ENCODE data around the gene CHPF.

Gene CHPF

DNA sequence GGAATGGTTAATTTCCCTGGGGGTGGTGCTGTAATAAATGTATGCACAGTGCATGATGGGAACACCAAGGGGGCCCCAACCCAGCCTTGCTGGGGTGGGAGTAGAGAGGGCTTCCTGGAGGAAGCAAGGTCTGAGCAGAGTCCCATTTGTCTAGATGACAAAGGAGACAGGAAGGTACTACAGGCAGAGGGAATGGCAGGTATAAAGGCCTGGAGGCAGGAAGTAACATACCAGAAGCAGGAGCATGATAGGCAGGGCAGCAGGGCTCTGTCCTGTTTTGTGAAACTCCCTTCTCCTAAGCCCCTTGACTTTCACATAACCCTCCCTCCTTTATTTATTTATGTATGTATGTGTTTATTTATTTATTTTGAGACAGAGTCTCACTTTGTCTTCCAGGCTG, 41.0 kb downstream of the CHPF start:
- no peak for DNase-seq (ENCODE audit: extremely low read depth, low read depth)
- TF ChIP-seq, protein P1, sequence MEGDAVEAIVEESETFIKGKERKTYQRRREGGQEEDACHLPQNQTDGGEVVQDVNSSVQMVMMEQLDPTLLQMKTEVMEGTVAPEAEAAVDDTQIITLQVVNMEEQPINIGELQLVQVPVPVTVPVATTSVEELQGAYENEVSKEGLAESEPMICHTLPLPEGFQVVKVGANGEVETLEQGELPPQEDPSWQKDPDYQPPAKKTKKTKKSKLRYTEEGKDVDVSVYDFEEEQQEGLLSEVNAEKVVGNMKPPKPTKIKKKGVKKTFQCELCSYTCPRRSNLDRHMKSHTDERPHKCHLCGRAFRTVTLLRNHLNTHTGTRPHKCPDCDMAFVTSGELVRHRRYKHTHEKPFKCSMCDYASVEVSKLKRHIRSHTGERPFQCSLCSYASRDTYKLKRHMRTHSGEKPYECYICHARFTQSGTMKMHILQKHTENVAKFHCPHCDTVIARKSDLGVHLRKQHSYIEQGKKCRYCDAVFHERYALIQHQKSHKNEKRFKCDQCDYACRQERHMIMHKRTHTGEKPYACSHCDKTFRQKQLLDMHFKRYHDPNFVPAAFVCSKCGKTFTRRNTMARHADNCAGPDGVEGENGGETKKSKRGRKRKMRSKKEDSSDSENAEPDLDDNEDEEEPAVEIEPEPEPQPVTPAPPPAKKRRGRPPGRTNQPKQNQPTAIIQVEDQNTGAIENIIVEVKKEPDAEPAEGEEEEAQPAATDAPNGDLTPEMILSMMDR (IDR thresholded peaks at IDR 0.05; ENCODE audit: low read depth, low read length): no peak

DNA sequence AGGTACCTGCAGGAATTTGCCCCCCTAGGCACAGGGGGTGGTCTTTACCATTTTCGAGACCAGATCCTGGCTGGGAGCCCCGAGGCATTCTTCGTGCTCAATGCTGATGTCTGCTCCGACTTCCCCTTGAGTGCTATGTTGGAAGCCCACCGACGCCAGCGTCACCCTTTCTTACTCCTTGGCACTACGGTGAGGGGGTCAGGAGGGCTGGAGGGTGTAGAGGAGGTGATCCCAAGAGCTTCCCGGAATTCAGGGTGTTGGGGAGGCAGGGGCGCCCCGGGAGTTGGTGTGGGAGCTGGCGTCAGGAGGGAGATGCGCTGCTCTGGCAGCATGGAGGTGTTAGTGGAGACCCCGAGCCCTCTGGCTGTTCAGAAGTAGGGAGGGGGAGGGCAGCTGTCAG, 41.8 kb downstream of the CHPF start:
- TF ChIP-seq, protein P1 (IDR thresholded peaks at IDR 0.05; ENCODE audit: low read depth, low read length): no peak
- DNase-seq (ENCODE audit: extremely low read depth, low read depth): no peak

DNA sequence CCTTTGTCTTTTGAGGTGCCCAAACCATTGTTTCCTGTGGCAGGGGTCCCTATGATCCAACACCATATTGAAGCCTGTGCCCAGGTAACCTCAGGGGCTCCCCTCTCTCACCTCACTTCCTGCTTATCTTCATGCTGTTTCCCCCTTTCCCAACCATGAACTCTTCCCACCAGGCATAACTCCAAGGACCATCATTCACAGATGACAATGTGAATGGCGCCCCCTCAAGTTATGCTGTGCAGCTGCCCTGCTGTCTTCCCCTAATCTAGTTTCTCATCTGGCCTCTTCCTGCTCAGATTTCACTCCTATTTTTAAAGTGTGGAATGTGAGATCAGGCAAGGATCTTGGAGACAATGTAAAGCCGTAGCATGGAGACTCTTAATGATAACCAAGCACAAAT, 43.5 kb downstream of the CHPF start:
- TF ChIP-seq, protein P1 (IDR thresholded peaks at IDR 0.05; ENCODE audit: low read depth, low read length): peak; percentile 33
- no peak for DNase-seq (ENCODE audit: extremely low read depth, low read depth)

DNA sequence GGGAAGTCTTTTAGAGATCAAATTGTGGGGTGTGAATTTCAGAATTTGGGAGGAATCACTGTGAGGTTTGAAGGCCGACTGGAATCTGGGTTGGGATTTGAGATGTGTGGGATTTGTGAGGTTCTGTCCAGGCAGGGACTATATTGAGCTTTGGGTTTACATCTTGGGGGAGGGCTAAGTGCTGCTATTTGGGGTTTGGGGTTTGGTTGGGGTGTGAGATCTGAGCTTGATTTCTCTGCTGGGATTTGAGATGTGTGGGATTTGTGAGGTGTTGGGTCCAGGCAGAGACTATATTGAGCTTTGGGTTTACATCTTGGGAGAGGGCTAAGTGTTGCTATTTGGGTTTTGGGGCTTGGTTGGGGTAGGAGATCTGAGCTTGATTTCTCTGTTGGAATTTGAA, 44.1 kb downstream of the CHPF start:
- TF ChIP-seq, protein P1 (IDR thresholded peaks at IDR 0.05; ENCODE audit: low read depth, low read length): no peak
- no peak for DNase-seq (ENCODE audit: extremely low read depth, low read depth)

DNA sequence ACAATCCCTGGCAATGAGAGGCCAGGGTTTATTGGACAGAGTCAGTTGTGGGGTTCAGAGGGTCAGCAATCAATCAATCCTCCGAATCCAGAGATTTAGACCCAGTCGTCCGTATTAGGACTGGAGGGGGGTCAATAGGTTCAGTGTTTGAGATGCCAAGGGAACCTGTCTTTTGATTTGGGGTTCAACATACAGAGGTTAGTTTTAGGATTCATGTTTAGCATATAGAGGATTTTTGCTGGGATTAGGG, 44.6 kb downstream of the CHPF start:
- TF ChIP-seq, protein P1 (IDR thresholded peaks at IDR 0.05; ENCODE audit: low read depth, low read length): no peak
- DNase-seq (ENCODE audit: extremely low read depth, low read depth): no peak

DNA sequence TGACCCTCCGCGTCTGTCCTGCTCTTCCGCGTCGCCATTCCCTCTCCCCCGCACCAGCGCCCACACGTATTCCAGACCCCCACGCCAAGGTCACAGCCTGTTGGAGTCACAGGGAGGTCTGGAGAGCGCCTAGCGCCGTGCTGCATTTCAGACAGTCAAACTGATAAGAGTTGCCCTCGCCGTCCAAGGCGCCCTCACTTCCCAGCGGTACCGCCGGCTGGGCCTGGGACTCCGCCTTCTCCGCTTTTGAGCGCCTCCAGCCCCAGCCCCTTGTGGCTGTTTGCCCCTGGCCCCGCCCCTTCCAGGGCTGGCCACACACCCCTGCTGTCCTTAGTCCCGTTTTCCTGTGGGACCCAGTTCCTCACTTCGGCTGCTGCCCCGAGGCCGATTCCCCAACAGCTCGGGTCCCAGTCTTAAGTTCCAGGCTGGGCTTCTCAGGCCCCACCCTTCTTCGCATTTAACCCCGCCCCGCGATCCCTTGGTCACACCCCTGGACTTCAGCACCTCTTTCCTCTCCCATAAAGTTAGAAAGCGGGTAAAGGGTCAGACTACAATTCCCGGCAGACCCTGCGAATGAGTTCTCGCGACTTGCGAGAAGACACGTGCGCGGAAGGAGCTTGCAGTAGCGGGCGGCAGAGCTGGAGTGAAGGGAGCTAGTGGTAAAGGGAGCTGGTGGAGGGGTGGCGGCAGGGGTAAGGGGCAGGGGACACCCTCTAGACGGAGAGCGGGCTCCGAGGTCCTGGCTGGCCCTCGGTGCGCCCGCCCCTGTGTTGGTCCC, 45.1 kb downstream of the CHPF start, which contains the start of gene GMPPA:
GMPPA (plus strand) TSS at position 612 of the 778 bp plus-strand sequence. CDS start 1,085 bp downstream, outside the sequence.
- DNase-seq (ENCODE audit: extremely low read depth, low read depth): peak; percentile 96
- TF ChIP-seq, protein P1 (IDR thresholded peaks at IDR 0.05; ENCODE audit: low read depth, low read length): no peak; the same call in 1 of the 2 replicates

DNA sequence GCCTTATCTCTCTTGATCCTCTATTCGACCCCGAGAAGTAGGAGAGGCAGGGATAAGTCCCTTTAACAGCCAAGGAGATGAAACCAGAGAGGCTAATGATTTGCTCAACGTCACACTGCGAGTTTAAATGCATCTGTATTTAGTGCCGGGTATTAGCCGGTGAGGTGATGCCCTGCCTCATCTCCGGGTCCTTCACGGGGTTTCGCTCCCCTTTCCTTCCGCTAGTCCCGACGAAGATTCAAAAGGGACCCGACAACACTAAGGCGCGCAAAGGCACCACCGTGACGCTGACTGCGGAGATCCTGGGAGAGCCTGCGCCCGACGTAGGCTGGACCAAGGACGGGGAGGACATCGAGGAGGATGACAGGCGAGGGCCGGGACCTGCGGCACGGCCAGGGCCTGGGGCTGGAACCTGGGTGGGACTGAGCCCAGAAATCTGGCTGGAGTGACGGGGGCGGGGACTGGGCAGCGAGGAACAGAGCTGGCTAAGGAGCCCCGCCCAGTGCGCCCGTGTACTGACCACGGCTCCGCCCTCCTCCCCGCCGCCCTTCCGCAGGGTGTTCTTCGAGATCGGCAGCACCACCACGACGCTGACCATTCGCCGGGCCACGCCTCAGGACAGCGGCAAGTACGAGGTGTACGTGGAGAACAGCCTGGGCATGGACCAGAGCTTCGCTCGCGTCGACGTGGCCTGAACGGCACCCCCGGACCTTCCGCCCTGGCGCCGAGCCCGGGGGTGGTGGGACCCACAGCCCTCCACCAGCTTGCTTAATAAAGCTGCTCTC, 45.9 kb downstream of the CHPF start:
- TF ChIP-seq, protein P1 (IDR thresholded peaks at IDR 0.05; ENCODE audit: low read depth, low read length): no peak
- peak; percentile 51 for DNase-seq (ENCODE audit: extremely low read depth, low read depth)
